ACC112 (cell line): ENCODE measurements around the gene ROCK2.

Source experiments
- H2AFZ ChIP-seq: fragments of 200-600 bp; sonication (generic); one replicate; pipeline ENCODE4 v1.6.0; 2017; ENCODE audit warnings: antibody characterized with exemption, low read length; ENCODE audit not compliant: unreplicated experiment
- H3K27ac ChIP-seq: fragments of 200-600 bp; sonication (generic); 2 replicates; pipeline ENCODE4 v1.5.1; 2014; ENCODE audit warnings: low read depth, mild to moderate bottlenecking, antibody characterized with exemption, low read length, moderate library complexity
- H3K27me3 ChIP-seq: fragments of 200-600 bp; sonication (generic); 2 replicates; pipeline ENCODE4 v1.6.1; 2014; ENCODE audit warnings: mild to moderate bottlenecking, antibody characterized with exemption, low read length, moderate library complexity, mixed read lengths; ENCODE audit not compliant: insufficient read depth
- H3K36me3 ChIP-seq: fragments of 200-600 bp; sonication (generic); 2 replicates; pipeline ENCODE4 v1.6.1; 2016; ENCODE audit warnings: mild to moderate bottlenecking, antibody characterized with exemption, low read length, moderate library complexity, mixed read lengths; ENCODE audit not compliant: insufficient read depth
- H3K4me1 ChIP-seq: fragments of 200-600 bp; sonication (generic); one replicate; pipeline ENCODE4 v1.6.1; 2016; ENCODE audit warnings: low read length, mixed read lengths; ENCODE audit not compliant: insufficient read depth, unreplicated experiment, control insufficient read depth
- H3K4me3 ChIP-seq: fragments of 200-600 bp; sonication (generic); 2 replicates; pipeline ENCODE4 v1.5.1; 2014; ENCODE audit warnings: mild to moderate bottlenecking, low read depth, low read length
- H3K79me2 ChIP-seq: fragments of 200-600 bp; sonication (generic); one replicate; pipeline ENCODE4 v1.6.0; 2016; ENCODE audit warnings: low read length; ENCODE audit not compliant: control insufficient read depth, unreplicated experiment, insufficient read depth

The ROCK2 gene

GRCh38 chr2:11290713-11291112 is 53.7 kb downstream of the ROCK2 start:
- Histone ChIP-seq H3K4me3 (no peak overlapping the region), H2AFZ (no peak overlapping the region), H3K36me3 (peaks cover 3% of the 10 kb centered on the region), H3K27ac (no peak overlapping the region), H3K79me2 (peaks cover 59% of the 10 kb centered on the region), H3K4me1 (peaks cover 6% of the 10 kb centered on the region), H3K27me3 (no peaks in the 10 kb centered on the region)

GRCh38 chr2:11290211-11290610 is 54.2 kb downstream of the ROCK2 start:
- no peak overlapping the region for H3K4me3 ChIP-seq
- H2AFZ ChIP-seq = no peak overlapping the region
- H3K27ac ChIP-seq = no peak overlapping the region
- peaks cover 6% of the 10 kb centered on the region for H3K4me1 ChIP-seq
- H3K27me3 ChIP-seq = no peaks in the 10 kb centered on the region
- H3K79me2 ChIP-seq = peaks cover 58% of the 10 kb centered on the region
- peaks cover 8% of the 10 kb centered on the region for H3K36me3 ChIP-seq

- H3K27me3 ChIP-seq = no peaks in the 10 kb centered on the region
These were observed 56.0 kb downstream of the ROCK2 start for GRCh38 chr2:11288431-11288830.

GRCh38 chr2:11286749-11287148 is 57.7 kb downstream of the ROCK2 start:
- H2AFZ ChIP-seq = no peak overlapping the region
- no peaks in the 10 kb centered on the region for H3K4me1 ChIP-seq
- peaks cover 41% of the 10 kb centered on the region for H3K79me2 ChIP-seq
- no peak overlapping the region for H3K4me3 ChIP-seq
- H3K36me3 ChIP-seq = peaks cover 24% of the 10 kb centered on the region
- H3K27ac ChIP-seq = no peak overlapping the region
- no peaks in the 10 kb centered on the region for H3K27me3 ChIP-seq

More at GRCh38 chr2:11288431-11288830, 56.0 kb downstream of the ROCK2 start:
- Histone ChIP-seq H3K4me3 (no peak overlapping the region), H3K36me3 (peaks cover 24% of the 10 kb centered on the region), H2AFZ (no peak overlapping the region), H3K4me1 (peaks cover 6% of the 10 kb centered on the region), H3K27ac (no peak overlapping the region), H3K79me2 (peaks cover 51% of the 10 kb centered on the region)

- Histone ChIP-seq H3K4me3 (no peak overlapping the region), H3K27me3 (no peaks in the 10 kb centered on the region), H3K79me2 (peaks cover 37% of the 10 kb centered on the region), H3K36me3 (peaks cover 28% of the 10 kb centered on the region), H3K4me1 (no peaks in the 10 kb centered on the region), H3K27ac (no peak overlapping the region), H2AFZ (no peak overlapping the region)
These were observed 58.1 kb downstream of the ROCK2 start for GRCh38 chr2:11286323-11286722.

GRCh38 chr2:11285499-11285898 is 58.9 kb downstream of the ROCK2 start:
- H3K27me3 ChIP-seq = no peaks in the 10 kb centered on the region
- peaks cover 31% of the 10 kb centered on the region for H3K79me2 ChIP-seq
- no peak overlapping the region for H3K27ac ChIP-seq
- no peaks in the 10 kb centered on the region for H3K4me1 ChIP-seq
- no peak overlapping the region for H2AFZ ChIP-seq
- peaks cover 30% of the 10 kb centered on the region for H3K36me3 ChIP-seq
- no peak overlapping the region for H3K4me3 ChIP-seq

GRCh38 chr2:11281186-11281585 is 63.2 kb downstream of the ROCK2 start:
- H3K36me3 ChIP-seq = peaks cover 39% of the 10 kb centered on the region
- H3K4me1 ChIP-seq = no peaks in the 10 kb centered on the region
- H3K4me3 ChIP-seq = no peak overlapping the region
- H3K79me2 ChIP-seq = peaks cover 21% of the 10 kb centered on the region
- H3K27me3 ChIP-seq = no peaks in the 10 kb centered on the region
- H3K27ac ChIP-seq = no peak overlapping the region
- H2AFZ ChIP-seq = no peak overlapping the region

GRCh38 chr2:11280713-11281112 is 63.7 kb downstream of the ROCK2 start:
- Histone ChIP-seq H2AFZ (no peak overlapping the region), H3K4me1 (no peaks in the 10 kb centered on the region), H3K27me3 (no peaks in the 10 kb centered on the region), H3K4me3 (no peak overlapping the region), H3K36me3 (peaks cover 37% of the 10 kb centered on the region), H3K79me2 (peaks cover 20% of the 10 kb centered on the region), H3K27ac (no peak overlapping the region)

- Histone ChIP-seq H3K4me1 (no peaks in the 10 kb centered on the region), H3K4me3 (no peak overlapping the region), H3K27me3 (no peaks in the 10 kb centered on the region), H3K27ac (no peak overlapping the region), H3K36me3 (peaks cover 25% of the 10 kb centered on the region), H3K79me2 (peaks cover 16% of the 10 kb centered on the region), H2AFZ (no peak overlapping the region)
These were observed 65.0 kb downstream of the ROCK2 start for GRCh38 chr2:11279398-11279797.

GRCh38 chr2:11278219-11278618 is 66.2 kb downstream of the ROCK2 start:
- no peak overlapping the region for H3K4me3 ChIP-seq
- H3K36me3 ChIP-seq = peaks cover 15% of the 10 kb centered on the region
- peaks cover 20% of the 10 kb centered on the region for H3K79me2 ChIP-seq
- H2AFZ ChIP-seq = no peak overlapping the region
- H3K4me1 ChIP-seq = no peaks in the 10 kb centered on the region
- H3K27ac ChIP-seq = no peak overlapping the region
- H3K27me3 ChIP-seq = no peaks in the 10 kb centered on the region

- H2AFZ ChIP-seq = no peak overlapping the region
- peaks cover 17% of the 10 kb centered on the region for H3K79me2 ChIP-seq
- no peak overlapping the region for H3K4me3 ChIP-seq
- no peaks in the 10 kb centered on the region for H3K27me3 ChIP-seq
- no peaks in the 10 kb centered on the region for H3K4me1 ChIP-seq
- H3K36me3 ChIP-seq = peaks cover 9% of the 10 kb centered on the region
- H3K27ac ChIP-seq = no peak overlapping the region
These were observed 68.5 kb downstream of the ROCK2 start for GRCh38 chr2:11275910-11276309.
